ENCODE measurements around the gene ARHGAP33. TPM values are rescaled to one million over a fixed set of nuclear protein-coding genes. Genes with fewer than 3 reads are reported as not detected.
A peak's percentile ranks its signal among the peaks of the same experiment; 100 is the strongest.

The ARHGAP33 gene
- total and polyA plus RNA-seq, 2 of the 8 experiments (the other 6 are each of a cell fraction or from before 2014, with no cell fraction given), result 6.5 to 25.2 TPM

- Histone ChIP-seq H3K14ac (ENCODE audit: insufficient read length) (no peak overlapping the region), H3K79me2 (ENCODE audit: control insufficient read depth in 1 of 2, insufficient read depth in 2 of 2, low read length in 2 of 2) (no peaks in the 10 kb centered on the region), H2BK15ac (ENCODE audit: low read length) (no peak overlapping the region), H3K79me1 (ENCODE audit: low read depth, low read length) (no peaks in the 10 kb centered on the region), H4K20me1 (replicated peaks in 1 of 2; ENCODE audit: control insufficient read depth in 1 of 2, insufficient read depth in 2 of 2, low read length in 2 of 2) (peaks cover 12 to 24% of the 10 kb centered on the region in 2 experiments), H3K27me3 (replicated peaks in 1 of 4; ENCODE audit: control insufficient read depth in 3 of 4, extremely low read depth in 1 of 4, insufficient read depth in 3 of 4, low read length in 3 of 4) (no peaks in the 10 kb centered on the region), H3K27ac (ENCODE audit: low read depth, low read length) (no peak overlapping the region), H3K18ac (ENCODE audit: extremely low read depth, low read length) (no peak overlapping the region), H3K4me3 (ENCODE audit: extremely low read depth in 1 of 4, insufficient read depth in 2 of 4, low read depth in 3 of 4, low read length in 4 of 4) (no peak overlapping the region), H2AFZ (ENCODE audit: low read length) (no peak overlapping the region), H2BK5ac (ENCODE audit: low read depth, low read length) (0 out of 2 replicates have a peak overlapping the region, but pooled peaks have one; percentile 52), H4K8ac (ENCODE audit: extremely low read depth, insufficient read depth, low read length) (no peak overlapping the region), H2BK120ac (replicated peaks; ENCODE audit: low read depth, low read length) (no peak overlapping the region), H3K23me2 (ENCODE audit: low read depth, low read length) (no peaks in the 10 kb centered on the region), H3K9ac (replicated peaks in 1 of 4; ENCODE audit: extremely low read depth in 1 of 4, low read depth in 3 of 4, low read length in 3 of 4) (no peak overlapping the region), H2AK5ac (ENCODE audit: low read depth, low read length) (no peak overlapping the region), H3K4ac (replicated peaks; ENCODE audit: insufficient read length, low read depth, low read length) (no peak overlapping the region), H3K36me3 (ENCODE audit: control insufficient read depth in 2 of 4, insufficient read depth in 4 of 4, low read length in 3 of 4) (peaks cover 23 to 65% (median 56%) of the 10 kb centered on the region in 4 experiments), H2BK12ac (ENCODE audit: low read depth, low read length) (no peak overlapping the region), H4K5ac (ENCODE audit: insufficient read length, low read depth, low read length) (no peak overlapping the region), H3K56ac (replicated peaks; ENCODE audit: insufficient read length, low read depth, low read length) (no peak overlapping the region), H4K91ac (replicated peaks; ENCODE audit: insufficient read length, low read length) (no peak overlapping the region), H3K9me3 (ENCODE audit: insufficient read depth in 2 of 2, low read depth in 1 of 2, low read length in 1 of 2) (no peaks in the 10 kb centered on the region), H3K4me1 (replicated peaks in 1 of 4; ENCODE audit: control insufficient read depth in 3 of 4, insufficient read depth in 4 of 4, low read length in 3 of 4) (no peaks in the 10 kb centered on the region), H3K23ac (ENCODE audit: insufficient read length) (no peak overlapping the region), H2BK20ac (ENCODE audit: low read length) (no peak overlapping the region), H3K4me2 (ENCODE audit: insufficient read depth in 1 of 2, low read depth in 2 of 2, low read length in 2 of 2) (no peak overlapping the region)
- CTCF ChIA-PET (ENCODE audit: partially characterized antibody), result interaction anchor here (0.5 kb wide), 1 partner anchor 139 kb away, joined by 3 read pairs; no protein-coding TSS in a partner anchor
- FAIRE-seq (no peak), DNase-seq (ENCODE audit: low read depth in 1 of 2, low spot score in 2 of 2) (no peak)
- POLR2A ChIA-PET (ENCODE audit: partially characterized antibody), result interaction anchor here (0.6 to 3.4 kb wide), 4 partner anchors 9 to 32 kb away, joined by 3 to 14 read pairs (median 4); no protein-coding TSS in a partner anchor
- TF ChIP-seq GABPA (IDR thresholded peaks at IDR 0.05; ENCODE audit: borderline replicate concordance, insufficient read depth, low read length) (no peak), POLR2AphosphoS5 (IDR thresholded peaks at IDR 0.05; ENCODE audit: low read depth, low read length) (no peak), SIX5 (IDR thresholded peaks at IDR 0.05; ENCODE audit: low read depth, low read length) (no peak), POLR2A (IDR thresholded peaks at IDR 0.05; ENCODE audit: control extremely low read depth in 1 of 2, low read depth in 2 of 2, low read length in 2 of 2) (no peak), EP300 (IDR thresholded peaks at IDR 0.05; ENCODE audit: borderline replicate concordance in 1 of 2, low read depth in 2 of 2, low read length in 2 of 2) (no peak), NANOG (IDR thresholded peaks at IDR 0.05; ENCODE audit: insufficient read depth, low read depth, low read length, poor library complexity, severe bottlenecking) (no peak), PHF8 (conservative IDR thresholded peaks at IDR 0.05; ENCODE audit: low read depth, low read length) (no peak), ATF3 (IDR thresholded peaks at IDR 0.05; ENCODE audit: insufficient read depth, low read depth, low read length) (no peak), HDAC2 (IDR thresholded peaks at IDR 0.05; ENCODE audit: borderline replicate concordance in 1 of 2, low read depth in 2 of 2, low read length in 2 of 2) (no peak), RAD21 (IDR thresholded peaks at IDR 0.05 in 1 of 2, conservative IDR thresholded peaks at IDR 0.05 in 1 of 2; ENCODE audit: low read depth in 2 of 2, low read length in 2 of 2) (no peak), SUZ12 (IDR thresholded peaks at IDR 0.05; ENCODE audit: low read length) (no peak), CTBP2 (IDR thresholded peaks at IDR 0.05; ENCODE audit: borderline replicate concordance, insufficient read depth, insufficient read length, low read length) (no peak)
- WGBS, 2 experiments (ENCODE audit: extremely low coverage in 1 of 2, insufficient coverage in 1 of 2, insufficient read length in 1 of 2, insufficient replicate concordance in 2 of 2, low coverage in 1 of 2, low lambda C conversion rate in 2 of 2, missing lambda C conversion rate in 1 of 2), result 95% methylated on average over 6 of the region's 9 CpGs; no CpG with 5 or more reads in 1 of the 2 experiments
These were observed 44.0 kb upstream of the ARHGAP33 start for GRCh38 chr19:35731353-35731752.
